GM12878 (cell line): ENCODE data around the gene CD300E. TPM values are rescaled to one million over a fixed set of nuclear protein-coding genes. Genes with fewer than 3 reads are reported as not detected.

Experiments used
- ATAC-seq: fragments of 200-7000 bp; cut with Tn5 transposase; 3 replicates; pipeline ENCODE4 v1.9.1; 2020; ENCODE audit warnings: mild to moderate bottlenecking, moderate library complexity
- BruUV-seq: library from RNA; stranded (reverse); fragments of 400-500 nt; replicated peaks from 2 replicates; lab custom pipeline; 2021; lab: Mats Ljungman, UMichigan
- CTCF ChIA-PET: fragments of 300-600 bp; sonication (Branson Sonifier 250); formaldehyde crosslinking; extraction: SDS; loops from one replicate; lab custom pipeline; 2021; ENCODE audit warnings: inconsistent platforms; lab: Yijun Ruan, JAX
- POLR2A ChIA-PET: fragments of 350-600 bp; formaldehyde crosslinking; extraction: SDS; loops from one replicate; lab custom pipeline; 2021; ENCODE audit warnings: inconsistent platforms; lab: Charles Lee
- RAD21 ChIA-PET: fragments of 300-600 bp; sonication (Branson Sonifier 250); formaldehyde crosslinking; loops from one replicate; lab custom pipeline; 2023; ENCODE audit warnings: antibody characterized with exemption; ENCODE audit not compliant: unreplicated experiment; lab: Charles Lee
- SMC1A ChIA-PET: fragments of 300-600 bp; sonication (Branson Sonifier 250); formaldehyde crosslinking; loops from one replicate; lab custom pipeline; 2023; ENCODE audit not compliant: unreplicated experiment, uncharacterized antibody; lab: Charles Lee
- DNase-seq: peaks from one replicate; pipeline ENCODE4 v3.0.0-alpha.2; 2011; ENCODE audit warnings: low read depth, low spot score
- FAIRE-seq: peaks from 3 replicates; lab custom pipeline; 2011; peaks lifted over from hg19 to GRCh38; lab: Jason Lieb, UNC
- H2AFZ ChIP-seq: 2 replicates; pipeline ENCODE4 v1.6.0; 2011; ENCODE audit warnings: low read depth, low read length, control low read depth; ENCODE audit not compliant: control insufficient read depth
- H3K27ac ChIP-seq: 2 replicates; pipeline ENCODE4 v1.5.1; 2011; ENCODE audit warnings: control low read depth; ENCODE audit not compliant: control insufficient read depth, insufficient read depth
- H3K27me3 ChIP-seq, 2 experiments: replicated peaks in 1 of 2; 2 replicates each; pipeline versions ENCODE4 v1.6.0 to v1.6.1; 2011; ENCODE audit warnings: low read length in 1 of 2; ENCODE audit not compliant: control insufficient read depth in 2 of 2, insufficient read depth in 2 of 2
- H3K36me3 ChIP-seq, 2 experiments: 2 replicates each; pipeline ENCODE4 v1.5.1; 2011; ENCODE audit warnings: low read length in 1 of 2; ENCODE audit not compliant: control insufficient read depth in 2 of 2, insufficient read depth in 2 of 2
- H3K4me1 ChIP-seq: 2 replicates; pipeline ENCODE4 v1.6.1; 2011; ENCODE audit warnings: mild to moderate bottlenecking, low read length, moderate library complexity, mixed read lengths; ENCODE audit not compliant: control insufficient read depth, insufficient read depth
- H3K4me2 ChIP-seq: 2 replicates; pipeline ENCODE4 v1.6.0; 2011; ENCODE audit warnings: control low read depth; ENCODE audit not compliant: control insufficient read depth, insufficient read depth
- H3K4me3 ChIP-seq: fragments of 200-600 bp; sonication (generic); 2 replicates; pipeline ENCODE4 v1.5.1; 2016
- H3K79me2 ChIP-seq: 2 replicates; pipeline ENCODE4 v1.6.0; 2011; ENCODE audit warnings: low read length; ENCODE audit not compliant: control insufficient read depth, insufficient read depth
- H3K9ac ChIP-seq: 2 replicates; pipeline ENCODE4 v1.8.0; 2011; ENCODE audit warnings: low read length, control low read depth, mixed read lengths; ENCODE audit not compliant: control insufficient read depth, insufficient read depth
- H3K9me3 ChIP-seq: replicated peaks from 3 replicates; pipeline ENCODE4 v1.5.1; 2011; ENCODE audit warnings: mild to moderate bottlenecking, low read length; ENCODE audit not compliant: control insufficient read depth, insufficient read depth
- H4K20me1 ChIP-seq: 2 replicates; pipeline ENCODE4 v1.6.0; 2011; ENCODE audit not compliant: control insufficient read depth, insufficient read depth
- TCF3 ChIP-seq: IDR thresholded peaks from 2 replicates; pipeline ENCODE4 v1.6.1; 2012; ENCODE audit warnings: low read depth, mild to moderate bottlenecking, low read length, borderline replicate concordance; ENCODE audit not compliant: insufficient read depth
- WGBS: methylation state at CpG from one replicate; pipeline ENCODE4 v1.1.6; 2016; ENCODE audit warnings: low lambda C conversion rate; ENCODE audit not compliant: insufficient replicate concordance, insufficient coverage; ENCODE audit errors: missing lambda C conversion rate; 5-methylcytosine and 5-hydroxymethylcytosine counted together
- in situ Hi-C: fragments of 300-500 bp; cut with MboI; formaldehyde crosslinking; loops from 9 replicates; pipeline ENCODE4 v1.14.3; 2018; ENCODE audit warnings: mixed read lengths
- intact Hi-C: fragments of 100-400 bp; cut with micrococcal nuclease; formaldehyde crosslinking; loops from one replicate; pipeline ENCODE4 v1.14.2; 2022; ENCODE audit not compliant: unreplicated experiment
- polyA plus RNA-seq, 11 experiments: library from polyadenylated mRNA; depleted of rRNA in 4 of 11; unstranded in 6 of 11; stranded (reverse) in 5 of 11; fragments of >200 nt; fragmentation: Nextera tagmentation in 4 of 11; fragmentation: Illumina TruSeq in 1 of 11; extraction: Ambion mirVana in 4 of 11; extraction: Trizol in 1 of 11; gene quantifications; 1 replicate in 1 of 11; 2 replicates in 10 of 11; pipeline versions ENCODE4 v1.2.1 to v1.2.3, GENCODE V29; 2011 to 2016; ENCODE audit warnings: inconsistent platforms in 2 of 11, missing spikeins in 2 of 11, low read depth in 1 of 11
- total RNA-seq, 4 experiments: library from RNA; depleted of rRNA in 3 of 4; stranded (reverse); fragments of >200 nt in 3 of 4; fragmentation: Illumina TruSeq in 1 of 4; extraction: Trizol in 1 of 4; gene quantifications; 2 replicates each; pipeline versions ENCODE4 v1.2.1 to v1.2.3, GENCODE V29; 2013 to 2021
- TF ChIP-seq, protein P1 (sequence below): fragments of 450-650 bp; IDR thresholded peaks from 2 replicates; pipeline ENCODE4 v1.6.1; 2016; ENCODE audit warnings: mild to moderate bottlenecking
- TF ChIP-seq, protein P2 (sequence below): fragments of 150-350 bp; IDR thresholded peaks from 2 replicates; pipeline ENCODE4 v1.6.1; 2014; ENCODE audit warnings: mild to moderate bottlenecking, low read depth, low read length

Gene CD300E
- total and polyA plus RNA-seq, 10 of the 15 experiments (the other 5 are each of a cell fraction or from before 2014, with no cell fraction given): not detected

DNA sequence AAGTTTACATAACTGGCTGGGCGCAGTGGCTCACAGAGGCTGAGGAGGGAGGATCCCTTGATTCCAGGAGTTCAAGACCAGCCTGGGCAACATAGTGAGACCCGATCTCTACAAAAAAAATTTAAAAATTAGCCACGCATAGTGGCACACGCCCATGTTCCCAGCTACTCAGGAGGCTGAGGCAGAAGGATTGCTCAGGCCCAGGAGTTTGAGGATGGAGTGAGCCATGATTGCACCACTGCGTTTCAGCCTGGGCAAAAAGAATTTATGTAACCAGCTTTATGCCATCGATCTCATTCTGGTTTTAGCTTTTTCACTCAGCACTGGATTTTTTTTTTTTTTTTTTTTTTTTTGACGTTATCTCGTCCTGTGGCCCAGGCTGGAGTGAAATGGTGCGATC, 9.1 kb upstream of the CD300E start:
- TF ChIP-seq TCF3: no peak
- TF ChIP-seq, protein P1, sequence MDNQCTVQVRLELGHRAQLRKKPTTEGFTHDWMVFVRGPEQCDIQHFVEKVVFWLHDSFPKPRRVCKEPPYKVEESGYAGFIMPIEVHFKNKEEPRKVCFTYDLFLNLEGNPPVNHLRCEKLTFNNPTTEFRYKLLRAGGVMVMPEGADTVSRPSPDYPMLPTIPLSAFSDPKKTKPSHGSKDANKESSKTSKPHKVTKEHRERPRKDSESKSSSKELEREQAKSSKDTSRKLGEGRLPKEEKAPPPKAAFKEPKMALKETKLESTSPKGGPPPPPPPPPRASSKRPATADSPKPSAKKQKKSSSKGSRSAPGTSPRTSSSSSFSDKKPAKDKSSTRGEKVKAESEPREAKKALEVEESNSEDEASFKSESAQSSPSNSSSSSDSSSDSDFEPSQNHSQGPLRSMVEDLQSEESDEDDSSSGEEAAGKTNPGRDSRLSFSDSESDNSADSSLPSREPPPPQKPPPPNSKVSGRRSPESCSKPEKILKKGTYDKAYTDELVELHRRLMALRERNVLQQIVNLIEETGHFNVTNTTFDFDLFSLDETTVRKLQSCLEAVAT: peak; percentile 40; the same call in 1 of the 2 replicates
- TF ChIP-seq, protein P2, sequence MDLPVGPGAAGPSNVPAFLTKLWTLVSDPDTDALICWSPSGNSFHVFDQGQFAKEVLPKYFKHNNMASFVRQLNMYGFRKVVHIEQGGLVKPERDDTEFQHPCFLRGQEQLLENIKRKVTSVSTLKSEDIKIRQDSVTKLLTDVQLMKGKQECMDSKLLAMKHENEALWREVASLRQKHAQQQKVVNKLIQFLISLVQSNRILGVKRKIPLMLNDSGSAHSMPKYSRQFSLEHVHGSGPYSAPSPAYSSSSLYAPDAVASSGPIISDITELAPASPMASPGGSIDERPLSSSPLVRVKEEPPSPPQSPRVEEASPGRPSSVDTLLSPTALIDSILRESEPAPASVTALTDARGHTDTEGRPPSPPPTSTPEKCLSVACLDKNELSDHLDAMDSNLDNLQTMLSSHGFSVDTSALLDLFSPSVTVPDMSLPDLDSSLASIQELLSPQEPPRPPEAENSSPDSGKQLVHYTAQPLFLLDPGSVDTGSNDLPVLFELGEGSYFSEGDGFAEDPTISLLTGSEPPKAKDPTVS: no peak
- TF ChIP-seq, all 136 proteins: peak for 1
- ChIA-PET POLR2A (no interaction called here), CTCF (interaction anchor here (0.9 to 4.0 kb wide), 6 partner anchors 24 to 264 kb away, joined by 3 to 12 read pairs (median 3); partner anchors contain the start of gene GPR142), SMC1A (interaction anchor here (0.8 to 1.8 kb wide), 7 partner anchors 12 to 105 kb away, joined by 3 to 7 read pairs (median 3); no protein-coding TSS in a partner anchor), RAD21 (interaction anchor here (0.7 to 1.3 kb wide), 4 partner anchors 9 to 105 kb away, joined by 4 to 8 read pairs (median 4); partner anchors contain the start of gene RAB37)
- BruUV-seq: no TSS peak
- Histone ChIP-seq H3K27ac (no peak overlapping the region), H4K20me1 (no peaks in the 10 kb centered on the region; the same call in 1 of the 2 replicates), H2AFZ (no peak overlapping the region), H3K4me3 (no peak overlapping the region), H3K9me3 (no peaks in the 10 kb centered on the region; the same call in 2 of the 3 replicates), H3K4me2 (no peak overlapping the region), H3K36me3 (no peaks in the 10 kb centered on the region), H3K9ac (no peak overlapping the region), H3K27me3 (no peaks in the 10 kb centered on the region; a peak in 1 of 4 replicates), H3K79me2 (no peaks in the 10 kb centered on the region), H3K4me1 (peaks cover 25% of the 10 kb centered on the region)
- intact Hi-C loops: no loop called here
- in situ Hi-C loops: no loop called here
- ATAC-seq: no peak
- WGBS: 85% methylated on average over 9 of the region's 9 CpGs
- FAIRE-seq: no peak
- DNase-seq: no peak
